HS-5 (cell line): ENCODE data around the gene ZNF747.
"Not testable (repeated sequence)": the region's sequence is repeated elsewhere in the genome, so short reads cannot be mapped to it uniquely, and the experiment has no call there.

Experiments used
- DNase-seq: peaks from one replicate; pipeline ENCODE4 v3.0.0-alpha.2; 2012; ENCODE audit warnings: low read depth

ZNF747 gene

GRCh38 chr16:30533748-30534367 is 800 bp downstream of the ZNF747 start:
- DNase-seq: no peak

- DNase-seq: no peak
Measured at GRCh38 chr16:30533146-30533522, 1.5 kb downstream of the ZNF747 start.

- DNase-seq: no peak
Measured at GRCh38 chr16:30532285-30533145, 2.1 kb downstream of the ZNF747 start.

GRCh38 chr16:30530163-30531037 is 4.3 kb downstream of the ZNF747 start:
- no peak for DNase-seq

GRCh38 chr16:30528799-30529457 is 5.7 kb downstream of the ZNF747 start:
- no peak for DNase-seq

- no peak for DNase-seq
Measured at GRCh38 chr16:30527635-30528178, 7.0 kb downstream of the ZNF747 start.

- DNase-seq: peak; percentile 86
Measured at GRCh38 chr16:30526823-30527634, 7.6 kb downstream of the ZNF747 start.

- no peak for DNase-seq
Measured at GRCh38 chr16:30526137-30526822, 8.4 kb downstream of the ZNF747 start, which contains the start of gene ZNF768. TSS of gene ZNF768 (minus strand) at chr16:30526566. CDS start at chr16:30526413, 153 bp downstream.

- DNase-seq: no peak
Measured at GRCh38 chr16:30525844-30526136, 8.9 kb downstream of the ZNF747 start.

GRCh38 chr16:30524575-30525568 is 9.8 kb downstream of the ZNF747 start:
- DNase-seq: no peak

GRCh38 chr16:30523768-30524574 is 10.7 kb downstream of the ZNF747 start:
- DNase-seq: no peak

GRCh38 chr16:30522702-30523463 is 11.8 kb downstream of the ZNF747 start:
- not testable (repeated sequence) for DNase-seq

- DNase-seq: no peak
Measured at GRCh38 chr16:30521873-30522641, 12.6 kb downstream of the ZNF747 start.

GRCh38 chr16:30521476-30521872 is 13.2 kb downstream of the ZNF747 start:
- no peak for DNase-seq

GRCh38 chr16:30519120-30520049 is 15.3 kb downstream of the ZNF747 start:
- no peak for DNase-seq

- no peak for DNase-seq
Measured at GRCh38 chr16:30518552-30518951, 16.1 kb downstream of the ZNF747 start.
